Hepatocyte (in vitro differentiated cells): ENCODE measurements around the gene RPAIN. TPM values are rescaled to one million over a fixed set of nuclear protein-coding genes. Genes with fewer than 3 reads are reported as not detected.
"Not testable (repeated sequence)": the region's sequence is repeated elsewhere in the genome, so short reads cannot be mapped to it uniquely, and the experiment has no call there.

Source experiments
- DNase-seq: peaks from one replicate; pipeline ENCODE4 v3.0.0-alpha.2; 2016; ENCODE audit warnings: low spot score
- H2AFZ ChIP-seq: fragments of 200-600 bp; sonication (generic); 2 replicates; pipeline ENCODE4 v1.6.0; 2016; ENCODE audit warnings: antibody characterized with exemption, mild to moderate bottlenecking
- H3K27ac ChIP-seq: fragments of 200-600 bp; sonication (generic); 2 replicates; pipeline ENCODE4 v1.5.1; 2016; ENCODE audit warnings: mild to moderate bottlenecking
- H3K27me3 ChIP-seq: fragments of 200-600 bp; sonication (generic); 2 replicates; pipeline ENCODE4 v1.6.1; 2016
- H3K36me3 ChIP-seq: fragments of 200-600 bp; sonication (generic); replicated peaks from 2 replicates; pipeline ENCODE4 v1.5.1; 2016; ENCODE audit warnings: low read depth; ENCODE audit not compliant: insufficient read depth
- H3K4me1 ChIP-seq: fragments of 200-600 bp; sonication (generic); 2 replicates; pipeline ENCODE4 v1.5.1; 2016; ENCODE audit warnings: mild to moderate bottlenecking, moderate library complexity; ENCODE audit not compliant: insufficient read depth
- H3K4me2 ChIP-seq: fragments of 200-600 bp; sonication (generic); 2 replicates; pipeline ENCODE4 v1.6.0; 2016
- H3K4me3 ChIP-seq: fragments of 200-600 bp; sonication (generic); 2 replicates; pipeline ENCODE4 v1.5.1; 2016; ENCODE audit warnings: mild to moderate bottlenecking
- H3K79me2 ChIP-seq: fragments of 200-600 bp; sonication (generic); 2 replicates; pipeline ENCODE4 v1.6.0; 2017; ENCODE audit warnings: mild to moderate bottlenecking
- H3K9me2 ChIP-seq: fragments of 200-600 bp; sonication (generic); replicated peaks from 2 replicates; pipeline ENCODE4 v1.6.0; 2017; ENCODE audit warnings: mild to moderate bottlenecking; ENCODE audit not compliant: insufficient read depth
- H3K9me3 ChIP-seq: fragments of 200-600 bp; sonication (generic); 2 replicates; pipeline ENCODE4 v1.5.1; 2016; ENCODE audit warnings: low read depth, mild to moderate bottlenecking
- H4K20me1 ChIP-seq: fragments of 200-600 bp; sonication (generic); 2 replicates; pipeline ENCODE4 v1.6.0; 2016; ENCODE audit warnings: mild to moderate bottlenecking; ENCODE audit not compliant: insufficient read depth, poor library complexity, severe bottlenecking
- EZH2 ChIP-seq: fragments of 200-600 bp; sonication (generic); IDR thresholded peaks from 2 replicates; pipeline ENCODE4 v1.6.1; 2016; ENCODE audit warnings: antibody characterized with exemption, mild to moderate bottlenecking, borderline replicate concordance
- EZH2phosphoT487 ChIP-seq: fragments of 200-600 bp; sonication (generic); IDR thresholded peaks from one replicate; pipeline ENCODE4 v1.6.1; 2018; ENCODE audit warnings: antibody characterized with exemption, mild to moderate bottlenecking, low read depth, moderate library complexity; ENCODE audit not compliant: unreplicated experiment, severe bottlenecking
- WGBS: methylation state at CpG from one replicate; pipeline ENCODE4 v1.1.6; 2016; ENCODE audit warnings: low lambda C conversion rate; ENCODE audit errors: missing lambda C conversion rate; 5-methylcytosine and 5-hydroxymethylcytosine counted together
- polyA plus RNA-seq: library from polyadenylated mRNA; unstranded; fragments of >200 nt; fragmentation: Nextera tagmentation; extraction: Ambion mirVana; gene quantifications from 2 replicates; pipeline ENCODE4 v1.2.1, GENCODE V29; 2016
- total RNA-seq: library from RNA; depleted of rRNA; stranded (reverse); fragments of >200 nt; gene quantifications from 2 replicates; pipeline ENCODE4 v1.2.3, GENCODE V29; 2014
- TF ChIP-seq, protein P1 (sequence below): fragments of 200-600 bp; sonication (generic); IDR thresholded peaks from 2 replicates; pipeline ENCODE4 v1.5.1; 2016; ENCODE audit warnings: antibody characterized with exemption, mild to moderate bottlenecking; ENCODE audit not compliant: poor library complexity

Gene RPAIN
- total and polyA plus RNA-seq, 2 experiments from 2014 or later, result 51.6 to 57.6 TPM

DNA sequence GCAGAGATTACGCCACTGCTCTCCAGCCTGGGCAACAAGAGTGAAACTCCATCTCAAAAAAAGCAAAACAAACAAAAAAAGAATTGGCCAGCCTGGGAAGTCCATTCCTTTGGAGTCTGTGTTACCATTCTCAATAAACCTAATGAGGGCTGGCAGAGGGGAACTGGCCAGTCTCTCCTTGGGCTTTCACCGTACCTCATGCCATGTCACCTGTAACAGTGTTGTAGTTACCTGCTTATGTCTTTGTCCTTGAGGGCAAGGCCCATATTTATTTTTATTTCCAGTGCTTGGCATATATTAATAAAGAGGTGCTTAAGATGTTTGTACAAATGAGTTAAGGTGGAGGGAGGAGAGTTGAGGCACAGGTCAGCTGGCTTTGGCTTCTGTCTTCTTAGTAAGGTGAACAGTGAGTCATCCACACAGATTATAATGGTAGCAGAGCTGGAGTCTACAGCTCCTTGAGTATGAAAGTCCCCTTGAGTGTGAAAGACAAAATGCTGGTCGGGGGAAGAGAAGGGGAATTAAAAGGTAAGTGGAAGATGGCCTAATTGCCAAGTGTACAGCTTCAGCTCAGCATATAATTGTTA is 10.5 kb downstream of the RPAIN start:
- Histone ChIP-seq H3K36me3 (no peaks in the 10 kb centered on the region), H3K4me3 (no peak overlapping the region), H4K20me1 (no peaks in the 10 kb centered on the region), H3K9me2 (no peaks in the 10 kb centered on the region), H3K27ac (peak overlapping the region; percentile 6), H3K4me1 (no peaks in the 10 kb centered on the region), H2AFZ (no peak overlapping the region), H3K9me3 (no peaks in the 10 kb centered on the region), H3K79me2 (peaks cover 8% of the 10 kb centered on the region), H3K27me3 (no peaks in the 10 kb centered on the region), H3K4me2 (no peak overlapping the region)
- DNase-seq, result no peak
- 94% methylated on average over 3 of the region's 3 CpGs for WGBS
- no peak for TF ChIP-seq EZH2phosphoT487
- TF ChIP-seq, protein P1, sequence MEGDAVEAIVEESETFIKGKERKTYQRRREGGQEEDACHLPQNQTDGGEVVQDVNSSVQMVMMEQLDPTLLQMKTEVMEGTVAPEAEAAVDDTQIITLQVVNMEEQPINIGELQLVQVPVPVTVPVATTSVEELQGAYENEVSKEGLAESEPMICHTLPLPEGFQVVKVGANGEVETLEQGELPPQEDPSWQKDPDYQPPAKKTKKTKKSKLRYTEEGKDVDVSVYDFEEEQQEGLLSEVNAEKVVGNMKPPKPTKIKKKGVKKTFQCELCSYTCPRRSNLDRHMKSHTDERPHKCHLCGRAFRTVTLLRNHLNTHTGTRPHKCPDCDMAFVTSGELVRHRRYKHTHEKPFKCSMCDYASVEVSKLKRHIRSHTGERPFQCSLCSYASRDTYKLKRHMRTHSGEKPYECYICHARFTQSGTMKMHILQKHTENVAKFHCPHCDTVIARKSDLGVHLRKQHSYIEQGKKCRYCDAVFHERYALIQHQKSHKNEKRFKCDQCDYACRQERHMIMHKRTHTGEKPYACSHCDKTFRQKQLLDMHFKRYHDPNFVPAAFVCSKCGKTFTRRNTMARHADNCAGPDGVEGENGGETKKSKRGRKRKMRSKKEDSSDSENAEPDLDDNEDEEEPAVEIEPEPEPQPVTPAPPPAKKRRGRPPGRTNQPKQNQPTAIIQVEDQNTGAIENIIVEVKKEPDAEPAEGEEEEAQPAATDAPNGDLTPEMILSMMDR, result no peak
- TF ChIP-seq EZH2, result no peak

GRCh38 chr17:5431234-5431633 is 11.3 kb downstream of the RPAIN start:
- H4K20me1 ChIP-seq, H3K9me2 ChIP-seq, H3K27me3 ChIP-seq, DNase-seq, H2AFZ ChIP-seq, H3K4me3 ChIP-seq, H3K9me3 ChIP-seq, H3K27ac ChIP-seq, H3K36me3 ChIP-seq, H3K4me1 ChIP-seq, H3K4me2 ChIP-seq: not testable (repeated sequence)
- 87% methylated on average over 5 of the region's 5 CpGs for whole genome bisulfite sequencing
- H3K79me2 ChIP-seq, result peaks cover 13% of the 10 kb centered on the region

DNA sequence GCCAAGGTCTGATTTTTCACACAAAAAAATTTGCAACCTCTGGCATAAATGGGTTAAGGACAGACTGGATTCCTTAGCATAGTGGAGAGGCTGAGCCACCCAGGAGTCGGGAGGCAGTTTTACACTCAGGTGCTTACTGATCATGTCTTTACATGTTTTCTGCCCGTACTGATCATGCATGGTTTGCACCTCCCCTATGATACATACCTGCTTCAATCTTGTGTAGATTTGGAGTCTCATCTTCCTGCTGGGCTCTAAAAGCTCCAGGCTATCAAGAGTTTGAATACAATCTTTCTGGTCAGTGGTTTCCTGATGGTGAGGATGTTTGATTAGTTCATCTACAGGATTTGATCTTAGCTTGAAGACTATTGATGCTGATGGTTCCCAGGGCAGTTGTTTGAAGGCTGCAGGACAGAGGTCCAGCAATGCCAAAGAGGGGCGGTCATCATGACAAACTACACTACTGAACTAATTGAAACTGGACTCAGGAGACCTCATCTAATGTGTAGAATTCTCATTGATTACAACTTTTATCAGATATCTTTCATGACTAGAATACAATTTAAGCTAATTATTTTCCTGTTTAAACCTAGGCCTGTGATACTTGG is 12.1 kb downstream of the RPAIN start:
- Histone ChIP-seq H3K4me2 (no peak overlapping the region), H3K9me3 (no peaks in the 10 kb centered on the region), H4K20me1 (no peaks in the 10 kb centered on the region), H3K4me1 (no peaks in the 10 kb centered on the region), H2AFZ (no peak overlapping the region), H3K27ac (no peak overlapping the region), H3K4me3 (no peak overlapping the region), H3K36me3 (peaks cover 3% of the 10 kb centered on the region), H3K79me2 (peaks cover 21% of the 10 kb centered on the region), H3K27me3 (no peaks in the 10 kb centered on the region), H3K9me2 (no peaks in the 10 kb centered on the region)
- DNase-seq, result no peak
- WGBS, result 86% methylated on average over 3 of the region's 3 CpGs
- TF ChIP-seq, protein P1, result no peak
- TF ChIP-seq EZH2phosphoT487 (no peak), EZH2 (no peak)

DNA sequence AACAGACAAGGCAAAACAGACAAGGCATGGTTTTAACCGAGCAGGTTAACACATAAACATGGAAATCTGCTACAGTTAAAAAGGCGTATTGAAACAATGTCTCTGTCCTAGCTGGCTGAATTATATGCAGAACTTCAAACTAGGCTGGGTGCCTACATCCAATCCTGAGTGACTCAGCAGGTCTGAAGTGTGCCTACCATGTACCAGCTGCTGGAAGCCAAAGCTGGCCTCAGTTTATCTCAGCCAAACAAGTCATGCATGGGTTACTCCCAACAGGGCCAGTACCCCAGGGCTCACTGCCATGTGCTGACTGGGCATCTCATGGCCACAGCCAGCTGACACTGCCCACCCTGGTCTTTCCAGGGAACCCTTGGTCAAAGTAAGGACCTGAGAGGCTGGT is 15.0 kb downstream of the RPAIN start:
- Histone ChIP-seq H3K79me2 (peaks cover 39% of the 10 kb centered on the region), H4K20me1 (no peaks in the 10 kb centered on the region), H3K4me1 (peaks cover 6% of the 10 kb centered on the region), H3K27ac (no peak overlapping the region), H3K9me3 (no peaks in the 10 kb centered on the region), H3K27me3 (no peaks in the 10 kb centered on the region), H3K36me3 (peaks cover 3% of the 10 kb centered on the region), H3K4me2 (no peak overlapping the region), H2AFZ (no peak overlapping the region), H3K4me3 (no peak overlapping the region), H3K9me2 (no peaks in the 10 kb centered on the region)
- 90% methylated on average over 2 of the region's 2 CpGs for WGBS
- DNase-seq, result no peak
- no peak for TF ChIP-seq EZH2phosphoT487
- TF ChIP-seq, protein P1, result no peak
- no peak for TF ChIP-seq EZH2

DNA sequence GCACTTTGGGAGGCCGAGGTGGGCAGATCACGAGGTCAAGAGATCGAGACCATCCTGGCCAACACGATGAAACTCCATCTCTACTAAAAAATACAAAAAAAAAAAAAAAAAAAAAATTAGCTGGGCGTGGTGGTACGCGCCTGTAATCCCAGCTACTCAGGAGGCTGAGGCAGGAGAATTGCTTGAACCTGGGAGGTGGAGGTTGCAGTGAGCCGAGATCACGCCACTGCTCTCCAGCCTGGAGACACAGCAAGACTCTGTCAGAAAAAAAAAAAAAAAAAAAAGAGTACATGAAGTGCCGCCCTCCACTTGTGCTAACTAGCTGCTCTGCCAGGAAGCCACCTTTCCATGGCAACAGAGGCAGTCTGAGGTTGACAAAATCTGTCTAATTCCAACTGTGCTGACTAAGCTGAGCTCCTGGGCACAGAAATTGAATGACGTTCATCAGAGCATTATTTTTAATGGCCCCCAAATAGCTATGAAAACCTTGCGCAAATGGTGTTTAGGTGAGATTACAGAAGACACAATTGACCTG is 15.9 kb downstream of the RPAIN start:
- H3K79me2 ChIP-seq, result peaks cover 39% of the 10 kb centered on the region
- H3K4me2 ChIP-seq, H3K4me3 ChIP-seq, H2AFZ ChIP-seq, H3K4me1 ChIP-seq, H3K36me3 ChIP-seq, H3K27me3 ChIP-seq, DNase-seq, H3K9me3 ChIP-seq, H3K27ac ChIP-seq, H4K20me1 ChIP-seq, H3K9me2 ChIP-seq: not testable (repeated sequence)
- 92% methylated on average over 12 of the region's 12 CpGs for WGBS
